ENCODE results near the gene SERPINA10.
"Not testable (repeated sequence)": the region's sequence is repeated elsewhere in the genome, so short reads cannot be mapped to it uniquely, and the experiment has no call there.

The SERPINA10 gene

GRCh38 chr14:94313991-94314655 is 21.1 kb upstream of the SERPINA10 start:
- no peak for DNase-seq

GRCh38 chr14:94312481-94313246 is 19.6 kb upstream of the SERPINA10 start:
- DNase-seq, result no peak

- DNase-seq, result no peak
These were observed 17.2 kb upstream of the SERPINA10 start for GRCh38 chr14:94310248-94310647.

- no peak for DNase-seq
These were observed 16.7 kb upstream of the SERPINA10 start for GRCh38 chr14:94309721-94310120.

GRCh38 chr14:94307410-94307992 is 14.4 kb upstream of the SERPINA10 start:
- DNase-seq, result no peak

GRCh38 chr14:94306047-94306978 is 13.2 kb upstream of the SERPINA10 start:
- DNase-seq, result no peak

- DNase-seq, result no peak
These were observed 12.6 kb upstream of the SERPINA10 start for GRCh38 chr14:94305620-94306019.

GRCh38 chr14:94304243-94304642 is 11.2 kb upstream of the SERPINA10 start:
- no peak for DNase-seq

- DNase-seq, result no peak
These were observed 10.0 kb upstream of the SERPINA10 start for GRCh38 chr14:94303111-94303510.

GRCh38 chr14:94298130-94298529 is 5.1 kb upstream of the SERPINA10 start:
- DNase-seq, result no peak

GRCh38 chr14:94296181-94296545 is 3.1 kb upstream of the SERPINA10 start:
- not testable (repeated sequence) for DNase-seq

GRCh38 chr14:94295360-94296180 is 2.5 kb upstream of the SERPINA10 start:
- no peak for DNase-seq

- no peak for DNase-seq
These were observed 483 bp upstream of the SERPINA10 start for GRCh38 chr14:94293578-94293924.

GRCh38 chr14:94292526-94292871 is 569 bp downstream of the SERPINA10 start:
- no peak for DNase-seq

- DNase-seq, result no peak
These were observed 1.1 kb downstream of the SERPINA10 start for GRCh38 chr14:94291906-94292525.

GRCh38 chr14:94291159-94291905 is 1.7 kb downstream of the SERPINA10 start:
- DNase-seq, result no peak

- DNase-seq, result no peak
These were observed 2.9 kb downstream of the SERPINA10 start for GRCh38 chr14:94290197-94290596.

GRCh38 chr14:94288610-94289465 is 4.2 kb downstream of the SERPINA10 start:
- no peak for DNase-seq

- DNase-seq, result no peak
These were observed 7.9 kb downstream of the SERPINA10 start for GRCh38 chr14:94285158-94285557.

GRCh38 chr14:94284221-94284620 is 8.8 kb downstream of the SERPINA10 start:
- no peak for DNase-seq
